IPS-18a (cell line): ENCODE results near the gene CAST.
"Not testable (repeated sequence)": the region's sequence is repeated elsewhere in the genome, so short reads cannot be mapped to it uniquely, and the experiment has no call there.

Source experiments
- H3K27ac ChIP-seq: one replicate; pipeline ENCODE4 v1.5.1; 2013; ENCODE audit warnings: low read length
- H3K27me3 ChIP-seq: one replicate; pipeline ENCODE4 v1.6.1; 2013; ENCODE audit warnings: mild to moderate bottlenecking, low read length; ENCODE audit not compliant: control insufficient read depth, insufficient read depth
- H3K36me3 ChIP-seq: one replicate; pipeline ENCODE4 v1.6.1; 2013; ENCODE audit warnings: low read depth, low read length; ENCODE audit not compliant: control insufficient read depth
- H3K4me1 ChIP-seq: one replicate; pipeline ENCODE4 v1.6.1; 2013; ENCODE audit warnings: low read depth, low read length; ENCODE audit not compliant: control insufficient read depth
- H3K4me3 ChIP-seq: one replicate; pipeline ENCODE4 v1.5.1; 2013; ENCODE audit warnings: low read length
- H3K9ac ChIP-seq: one replicate; pipeline ENCODE4 v1.6.1; 2013; ENCODE audit warnings: mild to moderate bottlenecking, low read length, moderate library complexity
- H3K9me3 ChIP-seq: one replicate; pipeline ENCODE4 v1.6.1; 2013; ENCODE audit warnings: low read depth, low read length; ENCODE audit not compliant: control insufficient read depth

CAST gene

GRCh38 chr5:96661855-96662724 is at the start of gene CAST:
Gene CAST (plus strand): TSS chr5:96662376. CDS start chr5:96662423, 47 bp downstream.
- Histone ChIP-seq H3K4me3 (peak within 1 kb of the TSS; percentile 87), H3K9ac (peak within 1 kb of the TSS; percentile 36), H3K27ac (no peak within 1 kb of the TSS), H3K36me3 (no peaks in the 10 kb centered on the region), H3K27me3 (peaks cover 46% of the 10 kb centered on the region), H3K4me1 (no peaks in the 10 kb centered on the region), H3K9me3 (no peaks in the 10 kb centered on the region)

DNA sequence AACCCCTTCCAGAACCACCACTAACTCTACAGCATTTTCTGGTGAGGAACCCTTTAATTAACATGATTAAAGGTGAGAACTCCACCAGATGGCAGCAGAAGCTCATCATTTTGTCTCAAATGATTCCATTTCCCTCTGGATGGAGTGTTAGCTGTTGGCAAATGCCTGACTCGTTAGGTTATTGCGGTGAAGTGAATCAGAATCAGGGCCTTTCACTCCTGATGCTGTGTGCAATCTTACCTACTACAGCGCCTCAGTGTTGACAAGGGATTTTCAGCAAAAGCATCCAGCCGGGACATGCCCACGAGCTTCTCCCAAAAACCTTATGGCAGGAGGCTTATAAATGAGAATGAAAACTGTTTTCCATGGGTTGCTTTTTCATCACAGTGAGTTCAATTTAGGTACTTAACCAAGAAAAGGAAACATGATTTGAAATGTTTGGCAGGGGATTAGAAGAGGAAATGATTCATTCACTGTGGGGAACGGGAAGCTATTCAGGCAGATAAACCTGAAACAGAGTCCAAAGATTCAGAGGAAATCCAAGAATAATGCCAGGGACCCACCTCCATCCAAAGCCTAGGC is 48.0 kb upstream of the CAST start:
- Histone ChIP-seq H3K9me3 (no peaks in the 10 kb centered on the region), H3K27ac (no peak overlapping the region), H3K4me1 (no peaks in the 10 kb centered on the region), H3K36me3 (no peaks in the 10 kb centered on the region), H3K4me3 (no peak overlapping the region), H3K9ac (no peak overlapping the region), H3K27me3 (no peaks in the 10 kb centered on the region)

- no peaks in the 10 kb centered on the region for H3K9me3 ChIP-seq
Observed at GRCh38 chr5:96615223-96615622, 47.0 kb upstream of the CAST start.

GRCh38 chr5:96616801-96617200 is 45.4 kb upstream of the CAST start:
- Histone ChIP-seq H3K36me3 (no peaks in the 10 kb centered on the region), H3K27me3 (no peaks in the 10 kb centered on the region), H3K4me3 (no peak overlapping the region), H3K9me3 (no peaks in the 10 kb centered on the region), H3K9ac (no peak overlapping the region), H3K4me1 (no peaks in the 10 kb centered on the region), H3K27ac (no peak overlapping the region)

More at GRCh38 chr5:96615223-96615622, 47.0 kb upstream of the CAST start:
- H3K27ac ChIP-seq: no peak overlapping the region
- H3K4me3 ChIP-seq: no peak overlapping the region
- H3K9ac ChIP-seq: no peak overlapping the region
- no peaks in the 10 kb centered on the region for H3K4me1 ChIP-seq
- no peaks in the 10 kb centered on the region for H3K27me3 ChIP-seq
- H3K36me3 ChIP-seq: no peaks in the 10 kb centered on the region

DNA sequence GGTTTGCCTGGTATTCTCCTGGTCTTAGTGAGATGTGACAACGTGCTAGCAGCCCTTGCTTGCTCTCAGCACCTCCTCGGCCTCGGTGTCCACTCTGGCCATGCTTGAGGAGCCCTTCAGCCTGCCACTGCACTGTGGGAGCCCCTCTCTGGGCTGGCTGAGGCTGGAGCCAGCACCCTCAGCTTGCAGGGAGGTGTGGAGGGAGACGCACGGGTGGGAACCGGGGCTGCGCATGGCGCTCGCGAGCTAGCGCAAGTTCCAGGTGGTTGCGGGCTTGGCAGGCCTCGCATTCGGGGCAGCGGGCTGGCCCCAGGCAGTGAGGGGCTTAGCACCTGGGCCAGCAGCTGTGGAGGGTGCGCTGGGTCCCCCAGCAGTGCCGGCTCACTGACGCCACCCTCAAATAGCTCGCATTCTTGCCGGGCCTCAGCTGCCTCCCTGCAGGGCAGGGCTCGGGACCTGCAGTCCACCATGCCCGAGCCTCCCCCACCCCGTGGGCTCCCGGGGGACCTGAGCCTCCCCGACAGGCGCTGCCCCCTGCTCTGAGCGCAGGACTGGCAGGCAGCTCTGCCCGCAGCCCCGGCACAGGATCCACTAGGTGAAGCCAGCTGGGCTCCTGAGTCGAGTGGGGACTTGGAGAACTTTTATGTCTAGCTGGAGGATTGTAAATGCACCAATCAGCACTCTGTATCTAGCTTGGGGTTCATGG is 43.7 kb upstream of the CAST start:
- not testable (repeated sequence) for H3K36me3 ChIP-seq, H3K27me3 ChIP-seq, H3K27ac ChIP-seq, H3K9ac ChIP-seq, H3K9me3 ChIP-seq, H3K4me3 ChIP-seq, H3K4me1 ChIP-seq

GRCh38 chr5:96619946-96620345 is 42.2 kb upstream of the CAST start:
- Histone ChIP-seq H3K9me3 (no peaks in the 10 kb centered on the region), H3K9ac (no peak overlapping the region), H3K4me3 (no peak overlapping the region), H3K27ac (no peak overlapping the region), H3K36me3 (no peaks in the 10 kb centered on the region), H3K4me1 (no peaks in the 10 kb centered on the region), H3K27me3 (no peaks in the 10 kb centered on the region)

DNA sequence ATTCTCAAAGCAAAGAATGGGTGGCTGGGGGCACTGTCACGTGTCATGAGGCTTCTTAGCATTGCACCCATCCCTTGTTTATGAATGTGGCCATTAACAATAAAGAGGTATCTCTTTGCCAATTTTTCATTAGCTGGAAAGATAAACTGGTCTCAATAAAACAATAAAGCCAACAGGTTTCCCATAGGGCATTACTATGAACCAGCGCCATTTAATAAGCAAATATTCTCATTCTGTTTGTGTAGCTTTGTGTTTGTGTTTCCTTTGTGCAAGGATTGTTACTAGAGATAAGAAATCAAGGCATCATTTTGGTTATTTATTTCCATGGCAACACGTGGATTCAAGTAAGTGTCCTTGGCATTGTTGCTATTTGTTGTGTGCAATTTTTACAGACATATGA is 37.6 kb upstream of the CAST start:
- Histone ChIP-seq H3K4me1 (no peaks in the 10 kb centered on the region), H3K9ac (no peak overlapping the region), H3K9me3 (no peaks in the 10 kb centered on the region), H3K36me3 (no peaks in the 10 kb centered on the region), H3K27me3 (no peaks in the 10 kb centered on the region), H3K4me3 (no peak overlapping the region), H3K27ac (no peak overlapping the region)

GRCh38 chr5:96625365-96625764 is 36.8 kb upstream of the CAST start:
- H3K9ac ChIP-seq: no peak overlapping the region
- H3K4me3 ChIP-seq: no peak overlapping the region
- H3K27ac ChIP-seq: no peak overlapping the region
- H3K36me3 ChIP-seq: no peaks in the 10 kb centered on the region
- H3K9me3 ChIP-seq: no peaks in the 10 kb centered on the region
- H3K27me3 ChIP-seq: no peaks in the 10 kb centered on the region
- H3K4me1 ChIP-seq: no peaks in the 10 kb centered on the region

GRCh38 chr5:96626956-96627355 is 35.2 kb upstream of the CAST start:
- Histone ChIP-seq H3K4me1 (no peaks in the 10 kb centered on the region), H3K9ac (no peak overlapping the region), H3K36me3 (no peaks in the 10 kb centered on the region), H3K4me3 (no peak overlapping the region), H3K27ac (no peak overlapping the region), H3K9me3 (no peaks in the 10 kb centered on the region), H3K27me3 (no peaks in the 10 kb centered on the region)

GRCh38 chr5:96627792-96628398 is 34.3 kb upstream of the CAST start:
- no peaks in the 10 kb centered on the region for H3K4me1 ChIP-seq
- no peak overlapping the region for H3K9ac ChIP-seq
- H3K27me3 ChIP-seq: no peaks in the 10 kb centered on the region
- H3K27ac ChIP-seq: no peak overlapping the region
- H3K9me3 ChIP-seq: no peaks in the 10 kb centered on the region
- no peaks in the 10 kb centered on the region for H3K36me3 ChIP-seq
- no peak overlapping the region for H3K4me3 ChIP-seq

DNA sequence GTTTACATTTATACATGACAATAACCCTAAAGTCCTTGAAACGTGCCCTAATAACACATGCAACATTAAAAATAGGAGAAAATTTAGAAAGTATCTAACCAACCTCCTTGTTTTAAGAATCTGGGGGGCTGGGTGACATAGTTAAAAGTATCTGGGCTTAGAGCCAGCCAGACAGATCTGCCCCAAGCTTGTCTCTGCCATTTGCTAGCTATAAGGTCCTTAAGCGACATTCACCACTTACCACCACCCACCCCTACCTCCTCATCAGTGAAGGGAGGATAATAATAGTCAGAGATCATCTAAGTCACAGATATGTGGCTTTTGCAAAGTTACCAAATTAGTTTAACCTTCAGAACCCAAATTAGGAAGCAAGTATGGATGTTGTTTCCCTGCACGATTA is 33.8 kb upstream of the CAST start:
- Histone ChIP-seq H3K4me1 (no peaks in the 10 kb centered on the region), H3K27ac (no peak overlapping the region), H3K27me3 (no peaks in the 10 kb centered on the region), H3K4me3 (no peak overlapping the region), H3K36me3 (no peaks in the 10 kb centered on the region), H3K9me3 (no peaks in the 10 kb centered on the region), H3K9ac (no peak overlapping the region)
